SJCRH30 (cell line): ENCODE measurements around the gene KRTAP3-1. TPM values are rescaled to one million over a fixed set of nuclear protein-coding genes. Genes with fewer than 3 reads are reported as not detected.
A peak's percentile ranks its signal among the peaks of the same experiment; 100 is the strongest.
"Not testable (repeated sequence)": the region's sequence is repeated elsewhere in the genome, so short reads cannot be mapped to it uniquely, and the experiment has no call there.

Experiments used
- DNase-seq, 2 experiments: peaks; one replicate each; pipeline ENCODE4 v3.0.0-alpha.2; 2015 to 2020
- H3K27ac ChIP-seq: fragments of 250-450 bp; sonication (Bioruptor Pico); 2 replicates; pipeline ENCODE4 v1.5.1; 2020; ENCODE audit warnings: mild to moderate bottlenecking, moderate library complexity
- H3K27me3 ChIP-seq: fragments of 250-450 bp; sonication (Bioruptor Pico); 2 replicates; pipeline ENCODE4 v1.5.1; 2020; ENCODE audit warnings: mild to moderate bottlenecking, moderate library complexity
- H3K36me3 ChIP-seq: fragments of 250-450 bp; sonication (Bioruptor Pico); 2 replicates; pipeline ENCODE4 v1.5.1; 2020; ENCODE audit warnings: mild to moderate bottlenecking, moderate library complexity
- H3K4me1 ChIP-seq: fragments of 250-450 bp; sonication (Bioruptor Pico); 2 replicates; pipeline ENCODE4 v1.5.1; 2020; ENCODE audit warnings: mild to moderate bottlenecking, moderate library complexity
- H3K4me3 ChIP-seq: fragments of 250-450 bp; sonication (Bioruptor Pico); 2 replicates; pipeline ENCODE4 v1.5.1; 2020; ENCODE audit warnings: mild to moderate bottlenecking, moderate library complexity
- H3K9me3 ChIP-seq: fragments of 250-450 bp; sonication (Bioruptor Pico); replicated peaks from 2 replicates; pipeline ENCODE4 v1.5.1; 2020; ENCODE audit warnings: mild to moderate bottlenecking, moderate library complexity
- total RNA-seq: library from RNA; depleted of rRNA; stranded (reverse); fragments of >200 nt; shearing (Covaris generic); gene quantifications from 2 replicates; pipeline ENCODE4 v1.2.3, GENCODE V29; 2014; rRNA removed

The KRTAP3-1 gene
- total RNA-seq, result not detected in 2 replicates

GRCh38 chr17:41008811-41009210, at the start of gene KRTAP3-1:
TSS of gene KRTAP3-1 (minus strand) at chr17:41009128. CDS start at chr17:41009074, 54 bp downstream.
- H3K27me3 ChIP-seq, result no peaks in the 10 kb centered on the region
- H3K9me3 ChIP-seq, result no peaks in the 10 kb centered on the region
- no peak for DNase-seq
- no peak within 1 kb of the TSS for H3K4me3 ChIP-seq
- peaks cover 13% of the 10 kb centered on the region for H3K4me1 ChIP-seq
- no peaks in the 10 kb centered on the region for H3K36me3 ChIP-seq
- no peak within 1 kb of the TSS for H3K27ac ChIP-seq

GRCh38 chr17:41057547-41057946, 48.6 kb upstream of the KRTAP3-1 start:
- no peak for DNase-seq
- H3K4me1 ChIP-seq, result peaks cover 36% of the 10 kb centered on the region
- peaks cover 6% of the 10 kb centered on the region; the same call in 1 of the 2 replicates for H3K9me3 ChIP-seq
- no peak overlapping the region for H3K4me3 ChIP-seq
- H3K36me3 ChIP-seq, result no peaks in the 10 kb centered on the region
- H3K27me3 ChIP-seq, result no peaks in the 10 kb centered on the region
- no peak overlapping the region for H3K27ac ChIP-seq

GRCh38 chr17:41055130-41055529, 46.2 kb upstream of the KRTAP3-1 start, which contains the start of gene KRTAP2-2:
TSS of gene KRTAP2-2 (minus strand) at chr17:41055230. CDS start at chr17:41055211, 19 bp downstream.
- H3K9me3 ChIP-seq, DNase-seq, H3K27me3 ChIP-seq, H3K4me3 ChIP-seq, H3K27ac ChIP-seq, H3K36me3 ChIP-seq: not testable (repeated sequence)
- H3K4me1 ChIP-seq, result peaks cover 14% of the 10 kb centered on the region

- H3K36me3 ChIP-seq, H3K4me3 ChIP-seq, DNase-seq, H3K27me3 ChIP-seq, H3K27ac ChIP-seq, H3K9me3 ChIP-seq: not testable (repeated sequence)
- peaks cover 11% of the 10 kb centered on the region for H3K4me1 ChIP-seq
Observed at GRCh38 chr17:41054556-41054955, 45.6 kb upstream of the KRTAP3-1 start.

GRCh38 chr17:41054025-41054424, 45.1 kb upstream of the KRTAP3-1 start:
- Histone ChIP-seq H3K4me1 (peaks cover 9% of the 10 kb centered on the region), H3K4me3 (no peak overlapping the region)

GRCh38 chr17:41052566-41052965, 43.6 kb upstream of the KRTAP3-1 start:
- H3K4me3 ChIP-seq, result no peak overlapping the region
- no peak overlapping the region for H3K27ac ChIP-seq
- H3K27me3 ChIP-seq, result no peaks in the 10 kb centered on the region
- H3K4me1 ChIP-seq, result peaks cover 6% of the 10 kb centered on the region
- DNase-seq, result no peak
- H3K36me3 ChIP-seq, result no peaks in the 10 kb centered on the region
- peaks cover 3% of the 10 kb centered on the region; the same call in 1 of the 2 replicates for H3K9me3 ChIP-seq

More at GRCh38 chr17:41054025-41054424, 45.1 kb upstream of the KRTAP3-1 start:
- DNase-seq, result no peak
- no peak overlapping the region for H3K27ac ChIP-seq
- H3K27me3 ChIP-seq, result no peaks in the 10 kb centered on the region
- H3K9me3 ChIP-seq, result peaks cover 6% of the 10 kb centered on the region; the same call in 1 of the 2 replicates
- no peaks in the 10 kb centered on the region for H3K36me3 ChIP-seq

- no peaks in the 10 kb centered on the region for H3K27me3 ChIP-seq
- no peak for DNase-seq
- no peak overlapping the region for H3K4me3 ChIP-seq
- peaks cover 3% of the 10 kb centered on the region for H3K4me1 ChIP-seq
- no peak overlapping the region for H3K27ac ChIP-seq
- H3K9me3 ChIP-seq, result no peaks in the 10 kb centered on the region
- no peaks in the 10 kb centered on the region for H3K36me3 ChIP-seq
Observed at GRCh38 chr17:41049110-41049509, 40.2 kb upstream of the KRTAP3-1 start.

- DNase-seq, result no peak
- H3K27ac ChIP-seq, result no peak overlapping the region
- H3K9me3 ChIP-seq, result no peaks in the 10 kb centered on the region
- H3K27me3 ChIP-seq, result no peaks in the 10 kb centered on the region
- peaks cover 3% of the 10 kb centered on the region for H3K4me1 ChIP-seq
- H3K4me3 ChIP-seq, result no peak overlapping the region
- H3K36me3 ChIP-seq, result no peaks in the 10 kb centered on the region
Observed at GRCh38 chr17:41048441-41048840, 39.5 kb upstream of the KRTAP3-1 start.

GRCh38 chr17:41046735-41047465, 38.0 kb upstream of the KRTAP3-1 start, which contains the start of gene KRTAP2-1:
TSS of gene KRTAP2-1 (minus strand) at chr17:41047316. CDS start at chr17:41047267, 49 bp downstream.
- H3K4me3 ChIP-seq, H3K27ac ChIP-seq, H3K4me1 ChIP-seq, H3K36me3 ChIP-seq, H3K27me3 ChIP-seq, H3K9me3 ChIP-seq, DNase-seq: not testable (repeated sequence)

- Histone ChIP-seq H3K4me1 (no peaks in the 10 kb centered on the region; the same call in 1 of the 2 replicates), H3K36me3 (no peaks in the 10 kb centered on the region), H3K27me3 (no peaks in the 10 kb centered on the region), H3K4me3 (no peak overlapping the region), H3K27ac (no peak overlapping the region), H3K9me3 (peaks cover 7% of the 10 kb centered on the region; the same call in 1 of the 2 replicates)
- DNase-seq, result no peak
Observed at GRCh38 chr17:41042953-41043352, 34.0 kb upstream of the KRTAP3-1 start.

- H3K36me3 ChIP-seq, H3K4me1 ChIP-seq, H3K4me3 ChIP-seq, H3K9me3 ChIP-seq, H3K27me3 ChIP-seq, H3K27ac ChIP-seq: not testable (repeated sequence)
- peak; percentile 18 to 25 for DNase-seq
Observed at GRCh38 chr17:41040783-41041571, 32.0 kb upstream of the KRTAP3-1 start, which contains the start of gene KRTAP1-1. TSS of gene KRTAP1-1 (minus strand) at chr17:41041450. CDS start at chr17:41041397, 53 bp downstream.

GRCh38 chr17:41037853-41038350, 29.0 kb upstream of the KRTAP3-1 start:
- no peaks in the 10 kb centered on the region; the same call in 1 of the 2 replicates for H3K4me1 ChIP-seq
- no peak overlapping the region for H3K4me3 ChIP-seq
- H3K36me3 ChIP-seq, result no peaks in the 10 kb centered on the region
- DNase-seq, result no peak
- no peak overlapping the region for H3K27ac ChIP-seq
- no peaks in the 10 kb centered on the region for H3K27me3 ChIP-seq
- peaks cover 2% of the 10 kb centered on the region; the same call in 1 of the 2 replicates for H3K9me3 ChIP-seq

- peak; percentile 25 to 32 for DNase-seq
- not testable (repeated sequence) for H3K9me3 ChIP-seq, H3K27me3 ChIP-seq, H3K36me3 ChIP-seq, H3K27ac ChIP-seq, H3K4me1 ChIP-seq, H3K4me3 ChIP-seq
Observed at GRCh38 chr17:41034346-41034935, 25.5 kb upstream of the KRTAP3-1 start, which contains the start of gene KRTAP1-3. TSS of gene KRTAP1-3 (minus strand) at chr17:41034874. CDS start at chr17:41034821, 53 bp downstream.

- Histone ChIP-seq H3K4me1 (no peaks in the 10 kb centered on the region; the same call in 1 of the 2 replicates), H3K9me3 (no peaks in the 10 kb centered on the region), H3K4me3 (no peak within 1 kb of the TSS), H3K27ac (no peak within 1 kb of the TSS), H3K27me3 (no peaks in the 10 kb centered on the region), H3K36me3 (no peaks in the 10 kb centered on the region)
- DNase-seq, result no peak
Observed at GRCh38 chr17:41029633-41030245, 20.8 kb upstream of the KRTAP3-1 start, which contains the start of gene KRTAP1-4. TSS of gene KRTAP1-4 (minus strand) at chr17:41030195. CDS start at chr17:41030078, 117 bp downstream.
